ENCODE results near the gene BIRC7.
A peak's percentile ranks its signal among the peaks of the same experiment; 100 is the strongest.

Gene BIRC7

DNA sequence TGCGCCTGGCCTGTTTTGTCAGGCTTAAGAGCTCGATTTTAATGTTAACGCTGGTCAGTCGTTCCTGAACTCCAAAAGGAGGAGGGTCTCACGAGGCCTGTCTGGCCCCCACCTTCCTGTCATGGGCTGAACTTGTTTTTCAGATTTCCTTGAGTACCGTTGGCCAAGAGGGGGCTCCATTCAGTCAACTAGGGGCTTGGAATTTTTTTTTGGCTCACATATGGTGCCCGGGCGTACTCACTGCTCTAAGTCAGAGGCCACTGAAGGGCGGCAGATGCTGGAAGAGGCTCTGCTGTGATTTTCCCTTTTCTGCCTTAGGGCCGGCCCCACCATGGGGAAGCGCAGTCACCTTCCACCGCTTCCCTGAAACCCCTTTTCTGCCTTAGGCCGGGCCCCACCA lies 6.9 kb upstream of the BIRC7 start:
- TF ChIP-seq, protein P1, sequence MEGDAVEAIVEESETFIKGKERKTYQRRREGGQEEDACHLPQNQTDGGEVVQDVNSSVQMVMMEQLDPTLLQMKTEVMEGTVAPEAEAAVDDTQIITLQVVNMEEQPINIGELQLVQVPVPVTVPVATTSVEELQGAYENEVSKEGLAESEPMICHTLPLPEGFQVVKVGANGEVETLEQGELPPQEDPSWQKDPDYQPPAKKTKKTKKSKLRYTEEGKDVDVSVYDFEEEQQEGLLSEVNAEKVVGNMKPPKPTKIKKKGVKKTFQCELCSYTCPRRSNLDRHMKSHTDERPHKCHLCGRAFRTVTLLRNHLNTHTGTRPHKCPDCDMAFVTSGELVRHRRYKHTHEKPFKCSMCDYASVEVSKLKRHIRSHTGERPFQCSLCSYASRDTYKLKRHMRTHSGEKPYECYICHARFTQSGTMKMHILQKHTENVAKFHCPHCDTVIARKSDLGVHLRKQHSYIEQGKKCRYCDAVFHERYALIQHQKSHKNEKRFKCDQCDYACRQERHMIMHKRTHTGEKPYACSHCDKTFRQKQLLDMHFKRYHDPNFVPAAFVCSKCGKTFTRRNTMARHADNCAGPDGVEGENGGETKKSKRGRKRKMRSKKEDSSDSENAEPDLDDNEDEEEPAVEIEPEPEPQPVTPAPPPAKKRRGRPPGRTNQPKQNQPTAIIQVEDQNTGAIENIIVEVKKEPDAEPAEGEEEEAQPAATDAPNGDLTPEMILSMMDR (IDR thresholded peaks at IDR 0.05; ENCODE audit: low read depth, low read length): no peak
- no peak overlapping the region for H3K4me3 ChIP-seq (ENCODE audit: low read depth, low read length)
- DNase-seq (ENCODE audit: low read depth, low spot score): no peak
- in situ Hi-C loops (cut with HindIII; ENCODE audit: low sequenced_read_pairs): no loop called here

- in situ Hi-C loops (cut with HindIII; ENCODE audit: low sequenced_read_pairs): no loop called here
- no peak overlapping the region for H3K4me3 ChIP-seq (ENCODE audit: low read depth, low read length)
- DNase-seq (ENCODE audit: low read depth, low spot score): peak; percentile 54
- TF ChIP-seq, protein P1 (IDR thresholded peaks at IDR 0.05; ENCODE audit: low read depth, low read length): peak; percentile 80
These were observed 4.9 kb upstream of the BIRC7 start for GRCh38 chr20:63230800-63231268.

DNA sequence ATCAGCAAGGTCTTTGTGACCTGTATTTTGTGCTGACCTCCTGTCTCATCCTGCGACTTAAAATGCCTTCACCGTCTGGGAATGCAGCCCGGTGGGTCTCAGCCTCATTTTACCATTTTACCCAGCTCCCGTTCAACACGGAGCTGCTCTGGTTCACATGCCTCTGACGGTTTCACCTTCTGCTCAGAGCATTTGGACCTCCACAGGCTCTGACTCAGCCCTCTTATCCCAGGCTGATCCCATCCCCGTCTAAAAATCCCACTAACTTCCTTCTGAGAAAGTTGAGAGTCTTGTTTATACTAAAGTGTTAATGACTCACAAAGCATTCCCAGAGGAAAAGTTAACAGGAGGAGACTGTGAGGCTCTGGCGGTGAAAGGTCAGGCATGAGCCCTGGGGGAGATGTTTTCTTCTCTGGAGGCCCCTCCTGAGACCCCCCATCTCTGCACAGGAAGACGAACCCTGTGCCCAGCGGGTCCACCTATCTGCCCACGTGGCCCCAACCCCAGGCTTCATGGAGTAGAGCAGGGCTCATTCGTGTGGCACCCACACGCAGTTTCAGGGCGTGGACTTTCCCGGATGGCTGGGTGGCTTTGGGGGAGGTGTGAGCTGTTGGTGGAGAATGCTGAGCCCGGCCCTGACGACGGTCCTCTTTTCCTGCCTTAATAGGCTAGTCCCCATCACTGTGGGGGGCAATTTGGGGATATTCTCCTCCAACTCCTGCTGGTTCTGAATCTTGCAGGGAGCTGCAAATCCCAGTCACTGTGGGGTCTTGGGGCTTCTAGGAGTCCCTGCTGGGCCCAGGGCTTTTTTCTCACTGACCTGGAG lies 3.3 kb upstream of the BIRC7 start:
- TF ChIP-seq, protein P1 (IDR thresholded peaks at IDR 0.05; ENCODE audit: low read depth, low read length): no peak

DNA sequence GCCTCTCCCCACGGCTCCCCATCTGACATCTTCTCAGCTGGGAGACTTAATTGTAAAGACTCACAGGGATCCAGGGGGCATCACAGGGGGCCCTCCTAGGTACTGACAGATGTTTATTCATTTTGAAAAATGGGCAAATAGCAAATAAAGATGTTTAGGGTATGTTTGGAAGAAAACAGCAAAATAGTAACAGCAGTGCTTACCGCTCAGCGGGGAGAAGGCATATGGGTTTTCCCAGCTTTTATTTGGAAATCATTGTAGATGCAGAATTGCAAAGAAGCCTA lies 2.7 kb upstream of the BIRC7 start:
- no peak for DNase-seq (ENCODE audit: low read depth, low spot score)
- H3K4me3 ChIP-seq (ENCODE audit: low read depth, low read length): no peak overlapping the region
- TF ChIP-seq, protein P1 (IDR thresholded peaks at IDR 0.05; ENCODE audit: low read depth, low read length): no peak
- in situ Hi-C loops (cut with HindIII; ENCODE audit: low sequenced_read_pairs): no loop called here

More for the DNA sequence above, 3.3 kb upstream of the BIRC7 start:
- peak; percentile 87 for DNase-seq (ENCODE audit: low read depth, low spot score)
- in situ Hi-C loops (cut with HindIII; ENCODE audit: low sequenced_read_pairs): no loop called here
- no peak overlapping the region for H3K4me3 ChIP-seq (ENCODE audit: low read depth, low read length)

GRCh38 chr20:63233924-63234323 lies 1.8 kb upstream of the BIRC7 start:
- no peak overlapping the region for H3K4me3 ChIP-seq (ENCODE audit: low read depth, low read length)
- DNase-seq (ENCODE audit: low read depth, low spot score): no peak
- TF ChIP-seq, protein P1 (IDR thresholded peaks at IDR 0.05; ENCODE audit: low read depth, low read length): no peak
- in situ Hi-C loops (cut with HindIII; ENCODE audit: low sequenced_read_pairs): no loop called here

DNA sequence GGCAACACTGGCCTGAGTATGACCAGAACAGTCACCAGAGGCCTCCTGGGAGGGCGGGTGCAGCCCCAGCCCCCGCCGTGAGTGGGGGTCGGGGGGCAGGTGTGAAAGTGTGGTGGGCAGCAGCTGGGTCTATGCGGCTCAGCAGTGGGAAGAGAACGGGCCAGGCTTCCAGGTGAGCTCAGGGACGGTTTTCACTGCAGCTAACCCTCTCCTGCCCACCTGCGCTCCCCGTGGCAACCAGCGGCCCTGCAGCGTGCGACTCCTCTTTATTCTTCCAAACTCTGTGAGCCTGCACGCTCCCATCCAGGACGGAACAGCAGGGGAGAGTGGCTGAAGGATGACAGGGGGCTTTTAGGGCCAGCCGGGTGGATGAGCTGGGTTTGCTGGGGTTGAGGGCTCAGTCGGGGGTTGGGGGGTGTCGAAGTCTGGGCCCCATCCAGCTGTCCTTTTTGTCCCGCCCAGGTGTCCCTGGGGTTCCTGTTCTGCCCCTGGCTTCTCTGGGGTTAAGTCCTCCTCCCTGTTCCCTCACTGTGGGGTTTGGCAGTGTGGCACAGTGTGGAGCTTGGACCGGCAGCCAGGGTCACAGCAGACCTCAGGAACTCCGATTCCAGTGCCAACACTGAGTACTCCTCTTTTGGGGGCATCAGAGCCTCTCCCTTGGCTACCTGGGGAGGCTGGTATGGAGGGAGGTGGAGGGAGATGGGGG lies 859 bp upstream of the BIRC7 start:
- in situ Hi-C loops (cut with HindIII; ENCODE audit: low sequenced_read_pairs): no loop called here
- no peak for DNase-seq (ENCODE audit: low read depth, low spot score)
- no peak overlapping the region for H3K4me3 ChIP-seq (ENCODE audit: low read depth, low read length)
- TF ChIP-seq, protein P1 (IDR thresholded peaks at IDR 0.05; ENCODE audit: low read depth, low read length): peak; percentile 51

All from astrocyte of the spinal cord (primary cell).